Embryonic facial prominence (tissue), 1 donor: ENCODE results near the gene AKAP12.

Source experiments
- DNase-seq: peaks from one replicate; pipeline ENCODE4 v3.0.0-alpha.2; 2016; ENCODE audit errors: extremely low spot score

AKAP12 gene

GRCh38 chr6:151239603-151240035, at the start of gene AKAP12:
Gene AKAP12, plus strand, starts transcription at chr6:151239967. Its CDS starts 596 bp downstream, at chr6:151240563.
- DNase-seq = no peak

- DNase-seq = no peak
Observed at GRCh38 chr6:151191527-151191926, 48.2 kb upstream of the AKAP12 start.

- no peak for DNase-seq
Observed at GRCh38 chr6:151196555-151196954, 43.2 kb upstream of the AKAP12 start.

- no peak for DNase-seq
Observed at GRCh38 chr6:151197556-151197955, 42.2 kb upstream of the AKAP12 start.

- DNase-seq = no peak
Observed at GRCh38 chr6:151199991-151200390, 39.8 kb upstream of the AKAP12 start.

- no peak for DNase-seq
Observed at GRCh38 chr6:151205721-151206600, 33.8 kb upstream of the AKAP12 start.

- DNase-seq = no peak
Observed at GRCh38 chr6:151207674-151208073, 32.1 kb upstream of the AKAP12 start.

- DNase-seq = no peak
Observed at GRCh38 chr6:151209071-151209831, 30.5 kb upstream of the AKAP12 start.

GRCh38 chr6:151211075-151211474, 28.7 kb upstream of the AKAP12 start:
- no peak for DNase-seq

- DNase-seq = no peak
Observed at GRCh38 chr6:151213352-151213751, 26.4 kb upstream of the AKAP12 start.

- no peak for DNase-seq
Observed at GRCh38 chr6:151215999-151216398, 23.8 kb upstream of the AKAP12 start.

- no peak for DNase-seq
Observed at GRCh38 chr6:151216804-151217203, 23.0 kb upstream of the AKAP12 start.

GRCh38 chr6:151219192-151219591, 20.6 kb upstream of the AKAP12 start:
- DNase-seq = no peak

GRCh38 chr6:151224076-151224475, 15.7 kb upstream of the AKAP12 start:
- no peak for DNase-seq

GRCh38 chr6:151225919-151226318, 13.8 kb upstream of the AKAP12 start:
- no peak for DNase-seq

GRCh38 chr6:151228788-151229400, 10.9 kb upstream of the AKAP12 start:
- DNase-seq = no peak

GRCh38 chr6:151229401-151230276, 10.1 kb upstream of the AKAP12 start:
- no peak for DNase-seq

GRCh38 chr6:151230277-151230577, 9.5 kb upstream of the AKAP12 start:
- no peak for DNase-seq

- no peak for DNase-seq
Observed at GRCh38 chr6:151232899-151233298, 6.9 kb upstream of the AKAP12 start.

- no peak for DNase-seq
Observed at GRCh38 chr6:151233731-151234130, 6.0 kb upstream of the AKAP12 start.

GRCh38 chr6:151236668-151237401, 2.9 kb upstream of the AKAP12 start:
- no peak for DNase-seq
